GM21423 (cell line): ENCODE results near the gene BBLN.

Experiments
- ATAC-seq: cut with Tn5 transposase; IDR thresholded peaks from one replicate; pipeline ENCODE4 v1.9.1; 2021; ENCODE audit warnings: mild to moderate bottlenecking, moderate library complexity; ENCODE audit not compliant: unreplicated experiment

Gene BBLN

GRCh38 chr9:128211186-128211980, 51.3 kb downstream of the BBLN start:
- no peak for ATAC-seq

GRCh38 chr9:128211981-128212281, 51.9 kb downstream of the BBLN start:
- no peak for ATAC-seq
